ENCODE data around the gene SAMD4A.
A peak's percentile ranks its signal among the peaks of the same experiment; 100 is the strongest.

The SAMD4A gene

DNA sequence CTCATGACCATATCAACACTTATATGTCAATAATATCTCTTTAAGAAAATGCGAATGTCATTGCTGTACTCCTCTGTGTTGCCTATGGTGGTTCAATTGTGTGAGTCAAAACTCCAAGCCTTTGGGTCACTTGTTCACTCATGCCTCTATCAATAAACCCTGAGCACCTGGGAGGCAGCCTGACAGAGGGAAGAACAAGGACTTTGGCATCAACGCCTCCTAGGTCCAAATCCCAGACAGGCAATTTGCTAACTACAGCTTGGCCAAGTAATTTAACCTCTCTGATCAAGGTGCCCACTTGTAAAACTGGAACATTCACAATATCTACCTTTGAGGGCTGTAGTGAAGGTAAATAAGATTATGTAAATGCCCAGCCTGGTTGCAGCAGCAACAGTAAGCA lies 137.8 kb downstream of the SAMD4A start:
- TF ChIP-seq, protein P1, sequence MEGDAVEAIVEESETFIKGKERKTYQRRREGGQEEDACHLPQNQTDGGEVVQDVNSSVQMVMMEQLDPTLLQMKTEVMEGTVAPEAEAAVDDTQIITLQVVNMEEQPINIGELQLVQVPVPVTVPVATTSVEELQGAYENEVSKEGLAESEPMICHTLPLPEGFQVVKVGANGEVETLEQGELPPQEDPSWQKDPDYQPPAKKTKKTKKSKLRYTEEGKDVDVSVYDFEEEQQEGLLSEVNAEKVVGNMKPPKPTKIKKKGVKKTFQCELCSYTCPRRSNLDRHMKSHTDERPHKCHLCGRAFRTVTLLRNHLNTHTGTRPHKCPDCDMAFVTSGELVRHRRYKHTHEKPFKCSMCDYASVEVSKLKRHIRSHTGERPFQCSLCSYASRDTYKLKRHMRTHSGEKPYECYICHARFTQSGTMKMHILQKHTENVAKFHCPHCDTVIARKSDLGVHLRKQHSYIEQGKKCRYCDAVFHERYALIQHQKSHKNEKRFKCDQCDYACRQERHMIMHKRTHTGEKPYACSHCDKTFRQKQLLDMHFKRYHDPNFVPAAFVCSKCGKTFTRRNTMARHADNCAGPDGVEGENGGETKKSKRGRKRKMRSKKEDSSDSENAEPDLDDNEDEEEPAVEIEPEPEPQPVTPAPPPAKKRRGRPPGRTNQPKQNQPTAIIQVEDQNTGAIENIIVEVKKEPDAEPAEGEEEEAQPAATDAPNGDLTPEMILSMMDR (IDR thresholded peaks at IDR 0.05; ENCODE audit: insufficient read depth, low read length, poor library complexity, severe bottlenecking), result no peak
- H3K4me3 ChIP-seq (replicated peaks; ENCODE audit: low read depth, low read length), result no peak overlapping the region
- H3K36me3 ChIP-seq (ENCODE audit: control insufficient read depth, insufficient read depth, low read length), result no peaks in the 10 kb centered on the region
- no peaks in the 10 kb centered on the region for H3K27me3 ChIP-seq (replicated peaks; ENCODE audit: control insufficient read depth, insufficient read depth, low read length)
- DNase-seq (ENCODE audit: extremely low read depth, insufficient read length), result no peak

DNA sequence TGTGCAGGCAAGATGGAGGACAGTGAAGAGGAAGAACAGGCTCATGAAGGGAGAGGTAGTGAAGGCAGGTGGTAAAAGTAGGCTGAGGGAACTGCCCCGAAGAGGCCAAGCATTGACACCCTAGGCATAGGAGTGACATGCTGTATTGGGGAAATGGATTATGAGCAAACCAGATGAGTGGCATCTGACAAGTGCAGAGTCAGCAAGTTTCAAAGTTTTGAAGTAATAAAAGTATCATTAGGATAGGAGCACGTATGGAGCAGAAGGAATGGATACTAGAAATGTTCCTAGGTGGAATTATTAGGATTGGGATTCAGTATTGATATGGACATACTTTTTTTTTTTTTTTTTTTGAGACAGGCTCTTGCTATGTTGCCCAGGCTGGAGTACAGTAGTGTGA lies 139.8 kb downstream of the SAMD4A start:
- TF ChIP-seq, protein P1 (IDR thresholded peaks at IDR 0.05; ENCODE audit: insufficient read depth, low read length, poor library complexity, severe bottlenecking), result no peak
- no peaks in the 10 kb centered on the region for H3K36me3 ChIP-seq (ENCODE audit: control insufficient read depth, insufficient read depth, low read length)
- no peaks in the 10 kb centered on the region for H3K27me3 ChIP-seq (replicated peaks; ENCODE audit: control insufficient read depth, insufficient read depth, low read length)
- DNase-seq (ENCODE audit: extremely low read depth, insufficient read length), result no peak
- no peak overlapping the region for H3K4me3 ChIP-seq (replicated peaks; ENCODE audit: low read depth, low read length)

DNA sequence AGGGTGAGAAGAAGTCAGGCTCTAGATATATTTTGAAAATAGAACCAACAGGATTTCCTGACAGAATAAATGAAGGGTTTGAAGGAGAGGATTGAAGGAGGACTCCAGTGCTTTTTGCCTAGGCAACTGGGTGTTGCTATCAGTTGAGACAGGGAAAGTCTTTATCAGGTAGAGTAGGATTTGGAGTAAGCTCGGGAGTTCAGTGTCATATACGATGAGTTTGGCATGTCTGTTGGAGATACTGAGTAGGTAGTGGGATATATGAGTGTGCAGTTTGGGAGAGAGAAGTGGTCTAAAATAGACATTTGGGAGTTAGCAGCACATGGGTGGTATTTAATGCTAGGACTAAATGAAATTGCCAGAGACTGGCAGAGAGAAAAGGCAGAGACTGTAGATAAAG lies 141.2 kb downstream of the SAMD4A start:
- H3K36me3 ChIP-seq (ENCODE audit: control insufficient read depth, insufficient read depth, low read length), result no peaks in the 10 kb centered on the region
- no peak for DNase-seq (ENCODE audit: extremely low read depth, insufficient read length)
- no peaks in the 10 kb centered on the region for H3K27me3 ChIP-seq (replicated peaks; ENCODE audit: control insufficient read depth, insufficient read depth, low read length)
- TF ChIP-seq, protein P1 (IDR thresholded peaks at IDR 0.05; ENCODE audit: insufficient read depth, low read length, poor library complexity, severe bottlenecking), result no peak
- H3K4me3 ChIP-seq (replicated peaks; ENCODE audit: low read depth, low read length), result no peak overlapping the region

DNA sequence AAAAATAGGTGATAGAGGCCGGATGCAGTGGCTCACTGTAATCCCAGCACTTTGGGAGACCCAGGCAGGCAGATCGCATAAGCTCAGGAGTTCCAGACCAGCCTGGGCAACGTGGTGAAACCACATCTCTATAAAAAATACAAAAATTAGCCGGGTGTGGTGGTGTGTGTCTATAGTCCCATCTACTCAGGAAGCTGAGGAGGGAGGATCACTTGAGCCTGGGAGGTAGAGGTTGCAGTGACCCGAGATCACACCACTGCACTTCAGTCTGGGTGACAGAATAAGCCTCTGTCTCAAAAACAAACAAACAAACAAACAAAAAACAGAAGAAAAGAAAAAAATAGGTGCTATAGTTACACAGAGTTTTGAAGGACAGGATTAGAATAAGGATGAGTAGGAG lies 142.1 kb downstream of the SAMD4A start:
- TF ChIP-seq, protein P1 (IDR thresholded peaks at IDR 0.05; ENCODE audit: insufficient read depth, low read length, poor library complexity, severe bottlenecking), result no peak
- no peaks in the 10 kb centered on the region for H3K27me3 ChIP-seq (replicated peaks; ENCODE audit: control insufficient read depth, insufficient read depth, low read length)
- no peaks in the 10 kb centered on the region for H3K36me3 ChIP-seq (ENCODE audit: control insufficient read depth, insufficient read depth, low read length)
- DNase-seq (ENCODE audit: extremely low read depth, insufficient read length), result no peak
- no peak overlapping the region for H3K4me3 ChIP-seq (replicated peaks; ENCODE audit: low read depth, low read length)

DNA sequence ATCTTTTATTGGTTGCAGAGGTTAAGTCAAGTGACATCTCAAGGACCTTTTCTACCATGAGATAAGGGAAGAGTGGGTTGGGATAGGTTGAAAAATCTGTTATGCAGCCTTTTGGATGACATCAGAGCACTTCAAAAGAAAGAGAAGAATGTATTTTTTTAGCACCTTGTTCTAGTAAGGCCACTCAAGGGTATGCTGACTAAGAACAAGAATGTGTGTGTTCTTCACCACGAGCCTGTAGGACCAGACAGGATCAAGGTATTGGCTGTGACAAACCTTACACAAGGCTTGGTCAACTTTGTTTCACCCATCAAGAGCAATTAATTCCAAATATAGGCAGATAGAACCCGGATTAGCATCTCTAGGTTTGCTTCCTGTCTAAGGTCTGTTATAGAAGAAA lies 142.5 kb downstream of the SAMD4A start:
- no peak overlapping the region for H3K4me3 ChIP-seq (replicated peaks; ENCODE audit: low read depth, low read length)
- H3K27me3 ChIP-seq (replicated peaks; ENCODE audit: control insufficient read depth, insufficient read depth, low read length), result no peaks in the 10 kb centered on the region
- TF ChIP-seq, protein P1 (IDR thresholded peaks at IDR 0.05; ENCODE audit: insufficient read depth, low read length, poor library complexity, severe bottlenecking), result no peak
- H3K36me3 ChIP-seq (ENCODE audit: control insufficient read depth, insufficient read depth, low read length), result no peaks in the 10 kb centered on the region
- DNase-seq (ENCODE audit: extremely low read depth, insufficient read length), result peak; percentile 65

DNA sequence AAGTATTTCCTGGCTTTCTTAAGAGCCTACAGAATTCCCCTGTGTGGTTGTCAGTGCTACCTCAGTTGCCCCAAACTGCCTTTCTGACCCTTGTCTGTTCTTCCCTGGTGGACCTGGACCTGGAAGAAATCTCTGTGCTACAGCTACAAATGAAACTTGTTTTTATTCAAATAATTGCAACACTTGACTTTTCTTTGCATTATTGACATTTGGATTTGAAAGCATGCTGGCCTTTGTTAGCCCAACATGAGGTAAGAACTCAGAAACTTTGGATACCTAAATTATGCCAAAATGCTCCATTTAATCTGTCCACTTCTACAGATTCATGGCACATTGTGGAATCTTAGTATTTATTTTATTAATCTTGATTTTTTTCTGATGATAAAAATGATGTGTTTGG lies 142.9 kb downstream of the SAMD4A start:
- DNase-seq (ENCODE audit: extremely low read depth, insufficient read length), result no peak
- TF ChIP-seq, protein P1 (IDR thresholded peaks at IDR 0.05; ENCODE audit: insufficient read depth, low read length, poor library complexity, severe bottlenecking), result no peak
- H3K36me3 ChIP-seq (ENCODE audit: control insufficient read depth, insufficient read depth, low read length), result no peaks in the 10 kb centered on the region
- no peaks in the 10 kb centered on the region for H3K27me3 ChIP-seq (replicated peaks; ENCODE audit: control insufficient read depth, insufficient read depth, low read length)
- H3K4me3 ChIP-seq (replicated peaks; ENCODE audit: low read depth, low read length), result no peak overlapping the region

All from GM06990 (cell line).